D721Med (cell line): Measurements from ENCODE around the gene TAF4.

Experiments used
- DNase-seq: peaks from one replicate; pipeline ENCODE4 v3.0.0; 2011; ENCODE audit warnings: low spot score; ENCODE audit not compliant: insufficient read length
- FAIRE-seq: peaks from 2 replicates; lab custom pipeline; 2011; peaks lifted over from hg19 to GRCh38; lab: Jason Lieb, UNC
- TF ChIP-seq, protein P1 (sequence below): IDR thresholded peaks from 2 replicates; pipeline ENCODE4 v1.5.1; 2012; ENCODE audit warnings: mild to moderate bottlenecking, control low read depth; ENCODE audit not compliant: insufficient read depth; ENCODE audit errors: missing control alignments

Gene TAF4

GRCh38 chr20:61927826-61928541 is 137.7 kb downstream of the TAF4 start:
- no peak for FAIRE-seq
- TF ChIP-seq, protein P1, sequence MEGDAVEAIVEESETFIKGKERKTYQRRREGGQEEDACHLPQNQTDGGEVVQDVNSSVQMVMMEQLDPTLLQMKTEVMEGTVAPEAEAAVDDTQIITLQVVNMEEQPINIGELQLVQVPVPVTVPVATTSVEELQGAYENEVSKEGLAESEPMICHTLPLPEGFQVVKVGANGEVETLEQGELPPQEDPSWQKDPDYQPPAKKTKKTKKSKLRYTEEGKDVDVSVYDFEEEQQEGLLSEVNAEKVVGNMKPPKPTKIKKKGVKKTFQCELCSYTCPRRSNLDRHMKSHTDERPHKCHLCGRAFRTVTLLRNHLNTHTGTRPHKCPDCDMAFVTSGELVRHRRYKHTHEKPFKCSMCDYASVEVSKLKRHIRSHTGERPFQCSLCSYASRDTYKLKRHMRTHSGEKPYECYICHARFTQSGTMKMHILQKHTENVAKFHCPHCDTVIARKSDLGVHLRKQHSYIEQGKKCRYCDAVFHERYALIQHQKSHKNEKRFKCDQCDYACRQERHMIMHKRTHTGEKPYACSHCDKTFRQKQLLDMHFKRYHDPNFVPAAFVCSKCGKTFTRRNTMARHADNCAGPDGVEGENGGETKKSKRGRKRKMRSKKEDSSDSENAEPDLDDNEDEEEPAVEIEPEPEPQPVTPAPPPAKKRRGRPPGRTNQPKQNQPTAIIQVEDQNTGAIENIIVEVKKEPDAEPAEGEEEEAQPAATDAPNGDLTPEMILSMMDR, result no peak

DNA sequence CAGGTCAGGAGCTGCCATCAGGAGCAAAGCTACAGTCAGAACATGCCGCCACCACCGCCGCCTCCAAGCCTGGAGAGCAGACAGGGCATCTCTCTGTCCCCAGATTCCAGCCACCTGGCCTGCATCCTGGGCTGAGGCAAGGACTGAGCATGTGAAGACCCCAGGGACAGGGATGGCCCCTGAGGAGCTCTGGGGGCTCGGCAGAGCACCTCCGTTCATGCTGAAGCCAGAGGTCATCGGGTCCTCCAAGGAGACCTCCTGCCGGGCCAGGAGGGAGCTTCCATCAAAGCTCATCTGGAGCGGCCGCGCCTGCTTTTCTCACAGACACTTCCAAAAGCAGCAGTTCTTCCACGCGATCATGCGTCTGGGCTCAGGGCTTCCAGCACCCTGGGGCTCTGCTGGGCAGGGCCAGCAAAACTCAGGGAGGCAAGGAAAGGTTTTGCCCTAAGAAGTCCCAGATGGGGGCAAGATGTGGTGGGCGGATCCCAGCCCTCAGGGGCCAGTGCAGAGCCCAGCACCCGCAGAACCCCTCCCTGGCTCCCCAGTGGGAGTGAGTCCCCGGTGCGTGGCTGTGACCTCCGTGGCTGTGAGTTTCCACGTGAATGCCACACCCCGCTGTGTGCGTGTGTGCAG is 138.4 kb downstream of the TAF4 start:
- no peak for DNase-seq
- TF ChIP-seq, protein P1, result no peak
- FAIRE-seq, result no peak

More at GRCh38 chr20:61927826-61928541, 137.7 kb downstream of the TAF4 start:
- DNase-seq, result no peak

DNA sequence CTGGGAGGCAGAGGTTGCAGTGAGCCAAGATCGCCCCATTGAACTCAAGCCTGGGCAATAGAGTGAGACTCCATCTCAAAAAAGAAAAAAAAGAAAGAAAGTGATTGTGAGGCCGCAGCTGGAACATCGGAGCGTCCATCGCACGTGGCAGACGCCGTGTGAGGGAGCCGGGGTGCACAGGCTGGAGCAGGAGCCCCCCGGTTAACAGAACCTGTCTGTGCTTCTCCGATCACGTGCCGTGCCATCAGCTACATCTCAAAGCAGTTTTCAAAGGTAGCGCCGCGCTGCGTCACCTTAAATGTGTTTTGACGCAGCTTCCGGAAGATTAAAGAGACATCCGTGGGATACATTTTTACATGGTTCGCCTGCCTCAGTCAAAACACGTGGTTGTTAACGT is 138.9 kb downstream of the TAF4 start:
- no peak for FAIRE-seq
- TF ChIP-seq, protein P1, result no peak
- DNase-seq, result no peak

DNA sequence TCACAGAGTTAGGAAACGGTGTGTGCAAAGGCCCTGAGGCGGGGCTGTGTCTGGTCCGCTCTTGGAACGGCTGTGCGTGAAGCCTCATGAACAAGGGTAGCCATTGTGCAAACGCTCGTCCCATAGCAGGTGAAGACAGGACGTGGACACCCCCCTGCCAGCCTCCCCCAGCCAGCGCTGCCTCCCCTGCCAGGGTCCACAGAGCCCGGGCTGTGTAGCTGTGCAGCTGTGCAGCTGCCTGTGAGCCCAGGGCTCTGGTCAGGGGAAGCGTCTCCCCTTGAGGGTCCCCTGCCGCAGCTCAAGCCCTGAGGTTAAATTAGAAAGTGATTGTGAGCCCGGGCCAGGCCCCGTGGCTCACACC is 139.4 kb downstream of the TAF4 start:
- DNase-seq, result no peak
- TF ChIP-seq, protein P1, result no peak
- FAIRE-seq, result no peak

GRCh38 chr20:61925555-61926252 is 140.0 kb downstream of the TAF4 start:
- TF ChIP-seq, protein P1, result no peak
- DNase-seq (no peak), FAIRE-seq (no peak)

- DNase-seq (no peak), FAIRE-seq (no peak)
- TF ChIP-seq, protein P1, result no peak
These were observed 140.7 kb downstream of the TAF4 start for GRCh38 chr20:61924858-61925554.
